22Rv1 (cell line): ENCODE measurements around the gene BZW2.

Experiments
- CTCF ChIP-seq: fragments of 450-650 bp; IDR thresholded peaks from 2 replicates; pipeline ENCODE4 v1.5.1; 2017; ENCODE audit warnings: mild to moderate bottlenecking
- ZFX ChIP-seq: fragments of 450-650 bp; IDR thresholded peaks from 2 replicates; pipeline ENCODE4 v1.6.1; 2017; ENCODE audit warnings: antibody characterized with exemption, borderline replicate concordance

- TF ChIP-seq CTCF = no peak
- no peak for TF ChIP-seq ZFX
Observed at GRCh38 chr7:16739863-16740622, 94.1 kb downstream of the BZW2 start.
